ENCODE measurements around the gene SORBS1.

- TF ChIP-seq ZNF8 (CRISPR knock-in tag; IDR thresholded peaks at IDR 0.05) (no peak), ZNF565 (CRISPR knock-in tag; conservative IDR thresholded peaks at IDR 0.05; ENCODE audit: low read depth) (no peak), CREB5 (CRISPR knock-in tag; IDR thresholded peaks at IDR 0.05; ENCODE audit: low read depth) (no peak), ZFP30 (CRISPR knock-in tag; IDR thresholded peaks at IDR 0.05) (no peak), GLIS3 (CRISPR knock-in tag; IDR thresholded peaks at IDR 0.05) (no peak), ZC3H10 (CRISPR knock-in tag; IDR thresholded peaks at IDR 0.05) (no peak), OSR1 (CRISPR knock-in tag; IDR thresholded peaks at IDR 0.05) (no peak), RARB (CRISPR knock-in tag; IDR thresholded peaks at IDR 0.05) (no peak), TSHZ2 (CRISPR knock-in tag; IDR thresholded peaks at IDR 0.05) (no peak), ISL1 (CRISPR knock-in tag; IDR thresholded peaks at IDR 0.05) (no peak), CSRNP3 (CRISPR knock-in tag; IDR thresholded peaks at IDR 0.05) (no peak)
Observed at GRCh38 chr10:95478185-95478584, 83.0 kb downstream of the SORBS1 start.

Measured in SK-N-SH treated with all-trans-retinoic acid at 6 μM for 48 hours (cell line).